Measurements from ENCODE around the gene SNX12.

The SNX12 gene

DNA sequence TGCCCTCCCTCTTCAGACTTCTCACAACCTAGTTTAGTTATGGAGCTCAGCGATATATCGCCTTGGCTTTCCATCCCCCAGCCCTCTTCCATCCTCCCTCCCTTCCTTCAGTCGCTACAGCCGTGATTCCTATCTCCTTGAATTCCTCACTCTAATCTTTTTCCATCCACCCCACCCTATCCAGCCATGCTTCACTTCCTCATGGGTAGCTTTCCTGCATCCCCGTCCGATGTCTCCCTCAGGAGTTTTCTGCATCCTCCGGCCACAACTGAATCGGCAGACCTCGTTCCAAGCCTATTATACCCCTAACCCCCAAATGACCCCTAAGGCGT lies 456 bp downstream of the SNX12 start:
- H3K27ac ChIP-seq (replicated peaks) = peak overlapping the region; percentile 77
- H3K27me3 ChIP-seq (ENCODE audit: insufficient read depth, poor library complexity, severe bottlenecking) = no peaks in the 10 kb centered on the region
- no peak for TF ChIP-seq SPI1 (IDR thresholded peaks at IDR 0.05; ENCODE audit: borderline replicate concordance, low read depth)
- TF ChIP-seq, protein P1, sequence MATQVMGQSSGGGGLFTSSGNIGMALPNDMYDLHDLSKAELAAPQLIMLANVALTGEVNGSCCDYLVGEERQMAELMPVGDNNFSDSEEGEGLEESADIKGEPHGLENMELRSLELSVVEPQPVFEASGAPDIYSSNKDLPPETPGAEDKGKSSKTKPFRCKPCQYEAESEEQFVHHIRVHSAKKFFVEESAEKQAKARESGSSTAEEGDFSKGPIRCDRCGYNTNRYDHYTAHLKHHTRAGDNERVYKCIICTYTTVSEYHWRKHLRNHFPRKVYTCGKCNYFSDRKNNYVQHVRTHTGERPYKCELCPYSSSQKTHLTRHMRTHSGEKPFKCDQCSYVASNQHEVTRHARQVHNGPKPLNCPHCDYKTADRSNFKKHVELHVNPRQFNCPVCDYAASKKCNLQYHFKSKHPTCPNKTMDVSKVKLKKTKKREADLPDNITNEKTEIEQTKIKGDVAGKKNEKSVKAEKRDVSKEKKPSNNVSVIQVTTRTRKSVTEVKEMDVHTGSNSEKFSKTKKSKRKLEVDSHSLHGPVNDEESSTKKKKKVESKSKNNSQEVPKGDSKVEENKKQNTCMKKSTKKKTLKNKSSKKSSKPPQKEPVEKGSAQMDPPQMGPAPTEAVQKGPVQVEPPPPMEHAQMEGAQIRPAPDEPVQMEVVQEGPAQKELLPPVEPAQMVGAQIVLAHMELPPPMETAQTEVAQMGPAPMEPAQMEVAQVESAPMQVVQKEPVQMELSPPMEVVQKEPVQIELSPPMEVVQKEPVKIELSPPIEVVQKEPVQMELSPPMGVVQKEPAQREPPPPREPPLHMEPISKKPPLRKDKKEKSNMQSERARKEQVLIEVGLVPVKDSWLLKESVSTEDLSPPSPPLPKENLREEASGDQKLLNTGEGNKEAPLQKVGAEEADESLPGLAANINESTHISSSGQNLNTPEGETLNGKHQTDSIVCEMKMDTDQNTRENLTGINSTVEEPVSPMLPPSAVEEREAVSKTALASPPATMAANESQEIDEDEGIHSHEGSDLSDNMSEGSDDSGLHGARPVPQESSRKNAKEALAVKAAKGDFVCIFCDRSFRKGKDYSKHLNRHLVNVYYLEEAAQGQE (IDR thresholded peaks at IDR 0.05; ENCODE audit: insufficient replicate concordance, low read depth) = no peak
- TF ChIP-seq GABPA (IDR thresholded peaks at IDR 0.05; ENCODE audit: low read depth) = no peak
- TF ChIP-seq POLR2AphosphoS5 (IDR thresholded peaks at IDR 0.05; ENCODE audit: low read depth) = no peak
- TF ChIP-seq, protein P2, sequence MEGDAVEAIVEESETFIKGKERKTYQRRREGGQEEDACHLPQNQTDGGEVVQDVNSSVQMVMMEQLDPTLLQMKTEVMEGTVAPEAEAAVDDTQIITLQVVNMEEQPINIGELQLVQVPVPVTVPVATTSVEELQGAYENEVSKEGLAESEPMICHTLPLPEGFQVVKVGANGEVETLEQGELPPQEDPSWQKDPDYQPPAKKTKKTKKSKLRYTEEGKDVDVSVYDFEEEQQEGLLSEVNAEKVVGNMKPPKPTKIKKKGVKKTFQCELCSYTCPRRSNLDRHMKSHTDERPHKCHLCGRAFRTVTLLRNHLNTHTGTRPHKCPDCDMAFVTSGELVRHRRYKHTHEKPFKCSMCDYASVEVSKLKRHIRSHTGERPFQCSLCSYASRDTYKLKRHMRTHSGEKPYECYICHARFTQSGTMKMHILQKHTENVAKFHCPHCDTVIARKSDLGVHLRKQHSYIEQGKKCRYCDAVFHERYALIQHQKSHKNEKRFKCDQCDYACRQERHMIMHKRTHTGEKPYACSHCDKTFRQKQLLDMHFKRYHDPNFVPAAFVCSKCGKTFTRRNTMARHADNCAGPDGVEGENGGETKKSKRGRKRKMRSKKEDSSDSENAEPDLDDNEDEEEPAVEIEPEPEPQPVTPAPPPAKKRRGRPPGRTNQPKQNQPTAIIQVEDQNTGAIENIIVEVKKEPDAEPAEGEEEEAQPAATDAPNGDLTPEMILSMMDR (IDR thresholded peaks at IDR 0.05; ENCODE audit: insufficient read depth, low read length) = no peak
- no peak for DNase-seq (ENCODE audit: low read depth in 1 of 2, low spot score in 1 of 2)
- H3K4me3 ChIP-seq (replicated peaks; ENCODE audit: insufficient read depth, low read length) = peak overlapping the region; percentile 83

DNA sequence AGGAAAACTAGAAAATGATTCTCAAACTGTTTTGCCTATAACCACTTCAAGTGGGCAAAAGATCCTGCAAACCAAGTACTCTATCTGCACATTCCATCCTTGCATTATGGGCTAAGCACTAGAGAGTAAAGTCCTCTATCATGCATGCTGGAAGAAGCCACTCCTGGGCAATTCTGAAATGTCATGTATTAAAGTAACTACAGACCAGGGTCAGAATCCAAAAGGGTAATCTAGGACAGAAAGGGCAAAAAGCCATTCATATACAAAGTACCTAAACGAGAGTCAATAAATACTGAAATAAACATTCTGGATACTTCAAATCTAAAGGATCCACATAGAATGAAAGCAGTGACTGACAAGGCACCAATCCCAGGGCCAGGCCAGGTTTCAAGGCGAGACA lies 1.0 kb downstream of the SNX12 start:
- DNase-seq (ENCODE audit: low read depth in 1 of 2, low spot score in 1 of 2) = no peak
- H3K27ac ChIP-seq (replicated peaks) = no peak overlapping the region; the same call in 1 of the 2 replicates
- no peaks in the 10 kb centered on the region for H3K27me3 ChIP-seq (ENCODE audit: insufficient read depth, poor library complexity, severe bottlenecking)
- TF ChIP-seq POLR2AphosphoS5 (IDR thresholded peaks at IDR 0.05; ENCODE audit: low read depth) (no peak), GABPA (IDR thresholded peaks at IDR 0.05; ENCODE audit: low read depth) (no peak), SPI1 (IDR thresholded peaks at IDR 0.05; ENCODE audit: borderline replicate concordance, low read depth) (no peak)
- TF ChIP-seq, protein P2 (IDR thresholded peaks at IDR 0.05; ENCODE audit: insufficient read depth, low read length) = no peak
- TF ChIP-seq, protein P1 (IDR thresholded peaks at IDR 0.05; ENCODE audit: insufficient replicate concordance, low read depth) = no peak
- H3K4me3 ChIP-seq (replicated peaks; ENCODE audit: insufficient read depth, low read length) = peak overlapping the region; percentile 83

DNA sequence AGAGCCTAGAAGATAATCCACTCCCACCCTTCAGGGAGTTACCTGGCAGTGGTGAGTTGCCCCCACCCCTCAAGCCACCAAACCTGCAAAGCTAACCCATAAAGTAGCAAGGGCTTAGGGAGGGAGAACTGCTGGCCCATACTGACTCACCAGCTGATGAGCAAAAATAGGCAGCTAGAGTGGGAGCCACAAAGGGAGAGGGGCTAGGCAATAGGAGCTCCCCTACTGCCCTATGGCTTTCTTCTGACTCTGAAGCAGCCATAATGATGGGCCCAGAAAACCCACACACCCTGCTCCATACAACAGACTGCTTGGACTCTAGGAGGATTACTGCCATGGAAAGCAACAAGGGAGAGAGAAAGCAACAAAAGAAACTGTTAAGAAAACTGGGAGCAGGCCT lies 8.0 kb downstream of the SNX12 start:
- TF ChIP-seq GABPA (IDR thresholded peaks at IDR 0.05; ENCODE audit: low read depth) (no peak), POLR2AphosphoS5 (IDR thresholded peaks at IDR 0.05; ENCODE audit: low read depth) (no peak), SPI1 (IDR thresholded peaks at IDR 0.05; ENCODE audit: borderline replicate concordance, low read depth) (no peak)
- TF ChIP-seq, protein P1 (IDR thresholded peaks at IDR 0.05; ENCODE audit: insufficient replicate concordance, low read depth) = no peak
- TF ChIP-seq, protein P2 (IDR thresholded peaks at IDR 0.05; ENCODE audit: insufficient read depth, low read length) = no peak

More for the DNA sequence above, 8.0 kb downstream of the SNX12 start:
- Histone ChIP-seq H3K27ac (replicated peaks) (no peak overlapping the region), H3K27me3 (ENCODE audit: insufficient read depth, poor library complexity, severe bottlenecking) (no peaks in the 10 kb centered on the region), H3K4me3 (replicated peaks; ENCODE audit: insufficient read depth, low read length) (no peak overlapping the region)
- no peak for DNase-seq (ENCODE audit: low read depth in 1 of 2, low spot score in 1 of 2)

Data from HL-60 (cell line).